ENCODE measurements around the gene BRICD5.
A peak's percentile ranks its signal among the peaks of the same experiment; 100 is the strongest.

Gene BRICD5

GRCh38 chr16:2233872-2234812, 23.5 kb upstream of the BRICD5 start (continued):
- TF ChIP-seq PATZ1 (tag by site-specific recombination; IDR thresholded peaks at IDR 0.05) (no peak), ZBTB11 (tag by site-specific recombination; conservative IDR thresholded peaks at IDR 0.05; ENCODE audit: low read depth) (no peak), BCL11B (tag by site-specific recombination; IDR thresholded peaks at IDR 0.05; ENCODE audit: low read depth) (0 out of 2 replicates have a peak, but pooled peaks have one; percentile 15), ZNF449 (tag by site-specific recombination; IDR thresholded peaks at IDR 0.05) (no peak), ZNF404 (tag by site-specific recombination; IDR thresholded peaks at IDR 0.05) (no peak), ZNF488 (tag by site-specific recombination; IDR thresholded peaks at IDR 0.05) (no peak), INSM2 (tag by site-specific recombination; IDR thresholded peaks at IDR 0.05) (no peak), ZFP41 (tag by site-specific recombination; IDR thresholded peaks at IDR 0.05; ENCODE audit: borderline replicate concordance) (no peak), ZNF701 (tag by site-specific recombination; IDR thresholded peaks at IDR 0.05) (peak; percentile 93), GFI1B (tag by site-specific recombination; IDR thresholded peaks at IDR 0.05) (no peak), ZNF248 (tag by site-specific recombination; IDR thresholded peaks at IDR 0.05) (no peak), ZNF174 (tag by site-specific recombination; IDR thresholded peaks at IDR 0.05) (no peak), ZNF114 (tag by site-specific recombination; IDR thresholded peaks at IDR 0.05) (no peak), HIC1 (tag by site-specific recombination; IDR thresholded peaks at IDR 0.05) (peak; percentile 65)
